Activated T-helper 1 cell treated with anti-CD3 and anti-CD28 coated beads, Interleukin-2, amount 50 U/mL, for 16 hours (primary cell): ENCODE results near the gene CPXM1.

Source experiments
- DNase-seq, 2 donors: peaks; one replicate each; pipeline ENCODE4 v3.0.0-alpha.2; 2020; ENCODE audit warnings: low read depth in 1 of 2, low spot score in 1 of 2

CPXM1 gene

GRCh38 chr20:2804041-2804828 is 3.8 kb upstream of the CPXM1 start:
- DNase-seq: no peak

- DNase-seq: no peak
Measured at GRCh38 chr20:2801286-2801728, 880 bp upstream of the CPXM1 start.

DNA sequence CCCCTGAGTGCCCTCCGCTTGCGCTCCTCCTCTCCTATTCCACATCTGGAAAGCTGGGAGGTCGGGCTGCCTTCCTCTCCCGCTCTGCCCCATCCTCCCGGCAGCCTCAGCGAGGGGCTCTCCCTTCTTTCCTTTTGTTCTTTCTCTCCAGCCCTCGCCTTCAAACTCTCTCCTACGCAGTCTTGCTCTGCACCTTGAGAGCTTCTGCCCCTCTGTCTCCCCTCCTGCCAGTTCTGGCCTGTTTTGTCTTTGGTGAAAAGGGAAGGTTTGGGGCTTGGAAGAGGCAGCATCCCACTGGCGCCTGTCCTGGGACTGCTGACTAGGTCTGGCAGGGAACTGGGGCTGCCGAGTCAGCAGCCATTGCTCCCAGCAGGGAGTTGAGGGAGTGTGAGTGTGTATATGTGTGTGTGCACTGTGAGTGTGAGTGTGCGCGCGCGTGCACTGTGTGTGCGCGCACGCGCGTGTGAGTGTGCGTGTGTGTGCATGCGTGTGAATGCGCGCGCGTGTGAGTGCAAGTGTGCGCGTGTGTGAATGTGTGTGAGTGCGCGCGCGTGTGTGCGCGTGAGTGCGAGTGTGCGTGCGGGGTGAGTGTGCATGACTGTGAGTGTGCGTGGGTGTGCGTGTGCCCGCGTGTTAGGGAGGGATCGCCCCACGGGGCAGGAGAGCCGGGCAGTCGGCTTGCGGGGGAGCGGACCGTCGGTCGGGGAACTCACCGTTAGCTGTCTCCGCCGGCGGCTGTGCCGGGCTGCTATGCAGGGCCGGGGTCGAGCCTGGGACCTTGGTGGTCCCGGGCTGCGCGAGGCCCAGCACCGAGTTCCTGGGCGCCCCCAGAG is 523 bp downstream of the CPXM1 start:
- no peak for DNase-seq

- DNase-seq: no peak
Measured at GRCh38 chr20:2799271-2799670, 1.2 kb downstream of the CPXM1 start.

- no peak for DNase-seq
Measured at GRCh38 chr20:2798814-2799213, 1.6 kb downstream of the CPXM1 start.

DNA sequence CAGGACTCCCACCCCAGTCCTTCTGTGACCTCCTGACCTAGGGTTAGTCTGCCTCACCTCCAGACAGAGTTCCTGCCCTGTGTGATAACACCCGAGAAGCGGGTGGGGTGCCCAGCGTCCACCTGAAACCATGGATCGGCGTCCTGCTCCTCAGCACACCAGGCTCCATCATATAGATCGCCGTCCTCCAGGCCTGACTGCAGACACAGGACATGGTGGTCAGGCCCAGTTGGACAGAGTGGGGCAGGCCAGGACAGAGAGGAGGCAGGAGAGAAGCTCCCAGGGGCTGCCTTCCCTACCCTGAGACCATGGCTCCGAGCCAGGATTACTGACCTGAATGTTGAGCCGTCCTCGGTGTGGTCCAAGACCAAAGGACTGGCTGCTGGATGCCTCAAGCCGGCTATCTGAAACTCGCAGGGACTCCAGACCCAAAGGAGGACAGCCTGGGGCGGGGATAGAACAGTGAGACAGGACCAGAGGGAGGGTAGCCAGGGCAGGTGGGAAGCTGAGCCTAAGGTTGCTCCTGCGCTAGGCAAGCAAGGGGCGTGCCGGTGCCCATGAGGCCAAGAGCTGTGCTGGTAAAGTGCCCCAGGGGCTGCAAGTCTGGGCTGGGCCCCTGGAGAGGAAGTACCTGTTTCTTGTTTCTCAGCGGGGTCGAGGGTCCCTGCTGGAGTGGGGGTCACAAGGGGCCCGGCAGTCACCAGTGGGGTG is 2.2 kb downstream of the CPXM1 start:
- DNase-seq: no peak

- DNase-seq: no peak
Measured at GRCh38 chr20:2797136-2797983, 3.1 kb downstream of the CPXM1 start.

DNA sequence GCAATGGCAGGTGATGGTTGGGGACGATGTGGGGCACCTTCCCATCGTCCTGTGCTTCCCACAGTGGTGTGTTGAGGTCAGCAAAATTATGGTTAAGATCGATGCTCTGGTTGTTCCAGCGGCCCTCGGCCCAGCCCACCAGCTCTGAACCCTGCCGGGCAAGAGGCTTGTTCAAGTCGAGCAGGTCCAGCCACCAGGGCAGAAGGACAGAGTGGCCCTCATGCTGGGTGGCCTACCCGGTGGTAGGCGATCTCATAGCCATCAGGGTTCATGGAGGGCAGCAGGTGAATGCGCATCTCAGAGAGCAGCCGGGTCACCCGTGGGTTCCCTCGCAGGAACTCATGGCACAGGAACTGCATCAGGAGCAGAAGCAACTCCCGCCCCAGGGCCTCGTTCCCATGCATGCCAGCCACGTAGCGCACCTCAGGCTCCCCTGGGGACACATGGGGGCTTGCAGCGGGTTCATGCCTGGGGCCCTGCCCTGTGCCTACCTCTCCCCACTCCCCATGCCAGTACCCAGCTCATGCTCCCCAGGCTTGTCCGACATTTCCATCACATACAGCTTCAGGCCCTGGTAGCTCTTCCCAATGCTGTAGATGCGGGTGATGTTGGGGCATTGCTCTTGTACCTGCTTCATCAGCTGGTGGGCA is 4.3 kb downstream of the CPXM1 start:
- no peak for DNase-seq

GRCh38 chr20:2795451-2795850 is 5.0 kb downstream of the CPXM1 start:
- no peak for DNase-seq

- no peak for DNase-seq
Measured at GRCh38 chr20:2794866-2795447, 5.5 kb downstream of the CPXM1 start.

GRCh38 chr20:2794202-2794748 is 6.2 kb downstream of the CPXM1 start:
- no peak for DNase-seq

DNA sequence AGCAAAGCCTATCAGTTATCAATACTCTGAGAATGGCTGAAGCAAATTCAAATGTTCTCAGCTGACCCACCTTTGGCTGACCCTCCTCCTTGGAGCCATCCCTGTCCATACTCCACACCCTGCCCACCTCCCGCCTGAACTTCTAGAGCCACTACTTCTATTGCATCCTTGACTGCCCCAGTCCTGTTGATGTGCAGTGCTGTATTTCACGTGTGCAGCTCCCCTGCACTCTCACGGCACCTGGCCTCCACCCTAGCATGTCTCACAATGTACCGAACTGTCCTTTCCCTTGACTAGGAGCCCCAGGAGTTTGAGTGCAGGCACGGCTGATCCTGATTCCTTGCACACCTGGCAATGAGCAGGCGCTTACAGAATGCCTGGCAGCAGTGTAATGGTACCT is 7.0 kb downstream of the CPXM1 start:
- DNase-seq: no peak

- DNase-seq: no peak
Measured at GRCh38 chr20:2783908-2784566, 16.4 kb downstream of the CPXM1 start.

- DNase-seq: no peak
Measured at GRCh38 chr20:2780948-2781347, 19.5 kb downstream of the CPXM1 start.

DNA sequence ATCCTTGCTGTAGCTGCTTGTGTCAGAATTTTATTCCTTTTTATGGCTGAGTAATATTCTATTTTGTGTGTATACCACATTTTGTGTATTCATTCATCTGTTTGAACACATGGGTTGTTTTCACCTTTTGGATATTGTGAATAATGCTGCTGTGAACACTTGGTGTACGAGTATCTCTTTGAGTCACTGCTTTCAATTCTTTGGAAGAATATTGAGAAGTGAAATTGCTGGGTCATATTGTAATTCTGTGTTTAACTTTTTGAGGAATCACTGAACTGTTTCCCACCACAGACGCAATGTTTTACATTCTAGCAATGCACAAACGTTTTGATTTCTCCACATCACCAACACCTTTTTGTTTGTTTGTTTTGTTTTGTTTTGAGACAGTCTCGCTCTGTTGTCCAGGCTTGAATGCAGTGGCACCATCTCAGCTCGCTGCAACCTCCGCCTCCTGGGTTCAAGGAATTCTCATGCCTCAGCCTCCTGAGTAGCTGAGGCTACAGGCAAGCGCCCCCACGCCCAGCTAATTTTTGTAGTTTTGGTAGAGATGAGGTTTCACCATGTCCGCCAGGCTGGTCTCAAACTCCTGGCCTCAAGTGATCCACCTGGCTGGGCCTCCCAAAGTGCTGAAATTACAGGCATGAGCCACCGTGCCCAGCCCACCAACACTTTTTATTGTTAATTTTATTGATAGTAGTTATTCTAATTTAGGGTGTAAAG is 21.7 kb downstream of the CPXM1 start:
- no peak for DNase-seq

DNA sequence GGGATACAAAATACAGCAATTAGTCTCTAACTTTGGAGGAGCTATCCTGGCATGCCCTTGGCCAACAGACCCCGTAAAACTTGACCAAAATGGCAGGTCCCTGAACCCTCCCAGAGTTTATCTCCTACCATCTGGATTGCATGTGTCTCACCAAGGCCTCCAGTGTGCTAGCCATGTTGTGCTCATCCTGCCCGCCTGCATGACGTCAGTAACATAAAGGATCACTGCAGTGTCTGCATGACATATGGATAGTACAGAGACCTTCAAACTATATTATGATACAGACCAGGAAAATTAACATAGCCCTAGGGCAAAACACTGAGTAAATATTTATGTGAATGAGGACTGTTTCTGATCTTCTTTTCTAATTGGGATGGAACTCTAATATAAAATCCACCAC is 25.3 kb downstream of the CPXM1 start:
- no peak for DNase-seq

DNA sequence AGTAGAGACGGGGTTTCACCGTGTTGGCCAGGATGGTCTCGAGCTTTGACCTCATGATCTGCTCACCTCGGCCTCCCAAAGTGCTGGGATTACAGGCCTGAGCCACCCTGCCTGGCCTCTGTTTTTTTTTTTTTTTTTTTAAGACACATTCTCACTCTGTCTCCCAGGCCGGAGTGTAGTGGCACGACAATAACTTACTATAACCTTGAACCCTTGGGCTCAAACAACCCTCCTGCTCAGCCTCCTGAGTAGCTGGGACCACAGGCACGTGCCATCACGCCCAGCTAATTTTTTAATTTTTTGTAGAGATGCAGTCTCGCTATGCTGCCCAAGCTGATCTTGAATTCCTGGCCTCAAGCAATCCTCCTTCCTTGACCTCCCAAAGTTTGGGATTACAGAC is 26.6 kb downstream of the CPXM1 start:
- no peak for DNase-seq

DNA sequence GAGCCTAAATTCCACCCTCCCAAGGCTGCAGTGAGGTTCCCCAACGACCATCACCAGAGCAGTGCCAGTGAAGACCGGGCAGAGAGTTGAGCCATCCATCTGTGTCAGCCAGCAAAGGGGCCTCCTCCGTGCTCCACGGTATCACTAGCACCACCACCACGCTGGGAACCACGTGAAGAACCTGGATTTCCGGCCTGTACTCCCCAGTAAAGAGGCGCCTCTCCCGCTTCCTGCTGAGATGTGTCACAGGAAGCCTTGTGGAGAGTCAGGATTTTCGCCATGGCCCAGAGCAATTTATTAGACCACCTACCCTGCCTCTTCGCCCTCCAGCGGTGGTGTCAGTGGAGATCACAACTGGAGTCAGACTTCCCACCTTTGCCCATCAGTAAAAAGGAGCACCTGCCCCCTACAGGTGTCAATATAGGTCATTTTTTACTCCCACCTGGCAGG is 28.8 kb downstream of the CPXM1 start:
- no peak for DNase-seq
